A549 (cell line): ENCODE data around the gene OR2S2. TPM values are rescaled to one million over a fixed set of nuclear protein-coding genes. Genes with fewer than 3 reads are reported as not detected.

Source experiments
- ATAC-seq, 2 experiments: fragments of 200-7000 bp in 1 of 2; fragments of >200 bp in 1 of 2; cut with Nextera tagmentation in 1 of 2; cut with Tn5 transposase in 1 of 2; 3 replicates each; pipeline versions ENCODE4 v1.8.0 to v1.9.1; 2018 to 2020; ENCODE audit warnings: mild to moderate bottlenecking in 1 of 2, moderate library complexity in 1 of 2
- CTCF ChIA-PET: fragments of 300-600 bp; sonication (Branson Sonifier 250); formaldehyde crosslinking; extraction: SDS; loops from one replicate; lab custom pipeline; 2021; ENCODE audit warnings: antibody characterized with exemption, inconsistent platforms; lab: Yijun Ruan, JAX
- POLR2A ChIA-PET: fragments of 350-600 bp; formaldehyde crosslinking; extraction: SDS; loops from one replicate; lab custom pipeline; 2021; ENCODE audit warnings: antibody characterized with exemption, inconsistent platforms; lab: Yijun Ruan, JAX
- DNase-seq, 2 experiments: peaks; one replicate each; pipeline versions ENCODE4 v3.0.0 to v3.0.0-alpha.2; 2011 to 2016; ENCODE audit warnings: low read depth in 1 of 2, low spot score in 1 of 2
- FAIRE-seq: peaks from 2 replicates; lab custom pipeline; 2011; peaks lifted over from hg19 to GRCh38; lab: Jason Lieb, UNC
- H3K27ac ChIP-seq, 2 experiments: fragments of >200 bp; sonication (Bioruptor Twin); formaldehyde crosslinking; 3 replicates each; pipeline ENCODE4 v1.5.1; 2016 to 2017
- H3K4me1 ChIP-seq: fragments of >200 bp; sonication (Bioruptor Twin); formaldehyde crosslinking; 3 replicates; pipeline ENCODE4 v1.6.1; 2016
- H3K4me2 ChIP-seq: fragments of >200 bp; sonication (Bioruptor Twin); formaldehyde crosslinking; 3 replicates; pipeline ENCODE4 v1.6.1; 2016
- H3K4me3 ChIP-seq: fragments of >200 bp; sonication (Bioruptor Twin); formaldehyde crosslinking; 3 replicates; pipeline ENCODE4 v1.5.1; 2016
- H3K9me3 ChIP-seq: fragments of >200 bp; sonication (Bioruptor Twin); formaldehyde crosslinking; 3 replicates; pipeline ENCODE4 v1.6.1; 2016
- BCL3 ChIP-seq: fragments of >200 bp; sonication (Bioruptor Twin); formaldehyde crosslinking; IDR thresholded peaks from 3 replicates; pipeline ENCODE4 v1.6.1; 2016
- CHD4 ChIP-seq: fragments of 200-600 bp; sonication (generic); IDR thresholded peaks from 2 replicates; pipeline ENCODE4 v1.6.1; 2016; ENCODE audit warnings: antibody characterized with exemption, mild to moderate bottlenecking, borderline replicate concordance
- CTCF ChIP-seq: fragments of >200 bp; sonication (Bioruptor Twin); formaldehyde crosslinking; IDR thresholded peaks from 3 replicates; pipeline ENCODE4 v1.5.1; 2016
- E2F6 ChIP-seq: IDR thresholded peaks from 2 replicates; pipeline ENCODE4 v1.6.1; 2012; ENCODE audit warnings: low read depth, borderline replicate concordance
- EHMT2 ChIP-seq: fragments of 200-600 bp; sonication (generic); IDR thresholded peaks from 2 replicates; pipeline ENCODE4 v1.6.1; 2016; ENCODE audit warnings: antibody characterized with exemption, low read depth, mild to moderate bottlenecking, moderate library complexity
- HOXB13 ChIP-seq: fragments of 250-450 bp; sonication (Bioruptor Pico); IDR thresholded peaks from 2 replicates; pipeline ENCODE4 v1.5.0; 2020; ENCODE audit warnings: low read depth, mild to moderate bottlenecking, moderate library complexity
- JUN ChIP-seq, 2 experiments: fragments of >200 bp; sonication (Bioruptor Twin); formaldehyde crosslinking; IDR thresholded peaks; 2 replicates in 1 of 2; 3 replicates in 1 of 2; pipeline ENCODE4 v1.6.1; 2016 to 2017
- KDM1A ChIP-seq: fragments of 200-600 bp; sonication (generic); IDR thresholded peaks from 2 replicates; pipeline ENCODE4 v1.6.1; 2016; ENCODE audit warnings: low read depth, mild to moderate bottlenecking
- PBX3 ChIP-seq: IDR thresholded peaks from 2 replicates; pipeline ENCODE4 v1.6.1; 2012
- PHF8 ChIP-seq: fragments of 200-600 bp; sonication (generic); IDR thresholded peaks from 2 replicates; pipeline ENCODE4 v1.6.1; 2016; ENCODE audit warnings: low read depth, mild to moderate bottlenecking, antibody characterized with exemption, moderate library complexity, borderline replicate concordance
- POLR2A ChIP-seq: IDR thresholded peaks from 2 replicates; pipeline ENCODE4 v1.6.1; 2012; ENCODE audit warnings: mild to moderate bottlenecking, low read length
- RARB ChIP-seq: fragments of 250-450 bp; sonication (Bioruptor Pico); IDR thresholded peaks from 2 replicates; pipeline ENCODE4 v1.8.0; 2021; ENCODE audit warnings: mild to moderate bottlenecking, moderate library complexity
- RCOR1 ChIP-seq: fragments of 150-350 bp; IDR thresholded peaks from 2 replicates; pipeline ENCODE4 v1.6.1; 2014; ENCODE audit warnings: antibody characterized with exemption, low read length, low read depth
- TP53 ChIP-seq: fragments of 250-450 bp; sonication (Bioruptor Pico); IDR thresholded peaks from 2 replicates; pipeline ENCODE4 v1.5.0; 2021; ENCODE audit warnings: mild to moderate bottlenecking, moderate library complexity
- ZC3H11A ChIP-seq: fragments of 450-650 bp; IDR thresholded peaks from 2 replicates; pipeline ENCODE4 v1.6.1; 2014; ENCODE audit warnings: antibody characterized with exemption, mild to moderate bottlenecking
- WGBS: methylation state at CpG from one replicate; pipeline ENCODE4 v1.1.6; 2017; ENCODE audit errors: missing lambda C conversion rate; 5-methylcytosine and 5-hydroxymethylcytosine counted together
- polyA plus RNA-seq, 4 experiments: library from polyadenylated mRNA; depleted of rRNA in 3 of 4; stranded (reverse); fragments of >200 nt; fragmentation: RNase III in 1 of 4; extraction: RNeasy Plus Mini Kit Qiagen cat#74134 plus additional on column Dnase treatment in 1 of 4; gene quantifications; 2 replicates in 3 of 4; 3 replicates in 1 of 4; pipeline ENCODE4 v1.2.3, GENCODE V29; 2011 to 2017

The OR2S2 gene
- polyA plus RNA-seq, 2 of the 4 experiments (the other 2 are of a cell fraction): not detected

GRCh38 chr9:35919212-35920008, 38.5 kb downstream of the OR2S2 start:
- H3K4me3 ChIP-seq: no peak overlapping the region
- CTCF ChIA-PET: interaction anchor here (1.0 to 8.4 kb wide), 9 partner anchors 10 to 120 kb away, joined by 3 to 92 read pairs (median 6); partner anchors contain the start of genes HRCT1 and SPAAR
- POLR2A ChIA-PET: no interaction called here
- no peak overlapping the region for H3K4me2 ChIP-seq
- ATAC-seq: no peak
- peaks cover 17% of the 10 kb centered on the region for H3K4me1 ChIP-seq
- no peak for TF ChIP-seq HOXB13 (CRISPR knock-in tag)
- no peaks in the 10 kb centered on the region for H3K9me3 ChIP-seq
- no peak for DNase-seq
- H3K27ac ChIP-seq: peak overlapping the region in 1 of 2 experiments; percentile 32; a peak in 3 of 6 replicates
- no peak for FAIRE-seq
- WGBS: 85% methylated on average over 3 of the region's 3 CpGs

- Histone ChIP-seq H3K4me1 (peaks cover 13% of the 10 kb centered on the region), H3K4me2 (no peak overlapping the region), H3K4me3 (no peak overlapping the region), H3K9me3 (no peaks in the 10 kb centered on the region), H3K27ac (0 out of 6 replicates have a peak overlapping the region, but pooled peaks of 1 of the 2 experiments have one; percentile 12)
- DNase-seq: no peak
- no peak for ATAC-seq
- ChIA-PET POLR2A (no interaction called here), CTCF (interaction anchor here (1.0 to 8.4 kb wide), 7 partner anchors 9 to 120 kb away, joined by 3 to 92 read pairs (median 6); partner anchors contain the start of genes HRCT1 and SPAAR)
- WGBS: 94% methylated on average over 3 of the region's 3 CpGs
- no peak for FAIRE-seq
- TF ChIP-seq POLR2A: no peak
Observed at GRCh38 chr9:35918780-35919179, 39.2 kb downstream of the OR2S2 start.

GRCh38 chr9:35917261-35917660, 40.7 kb downstream of the OR2S2 start:
- POLR2A ChIA-PET: no interaction called here
- Histone ChIP-seq H3K4me3 (no peak overlapping the region), H3K9me3 (no peaks in the 10 kb centered on the region), H3K4me1 (0 out of 3 replicates have a peak, but pooled peaks cover 5% of the 10 kb centered on the region), H3K4me2 (no peak overlapping the region), H3K27ac (peak overlapping the region in 1 of 2 experiments; percentile 56; a peak in 3 of 6 replicates)
- no peak for TF ChIP-seq PBX3
- TF ChIP-seq PHF8: no peak
- TF ChIP-seq RARB (CRISPR knock-in tag): no peak
- TF ChIP-seq BCL3: no peak
- TF ChIP-seq RCOR1: no peak
- no peak for TF ChIP-seq E2F6
- TF ChIP-seq EHMT2: no peak
- no peak for TF ChIP-seq CTCF
- no peak for TF ChIP-seq JUN (IDR thresholded peaks at IDR 0.05)
- TF ChIP-seq KDM1A: no peak
- no peak for TF ChIP-seq ZC3H11A
- no peak for TF ChIP-seq TP53 (CRISPR knock-in tag)
- no peak for TF ChIP-seq CHD4
- WGBS: 90% methylated on average over 4 of the region's 4 CpGs
- CTCF ChIA-PET: interaction anchor here (0.7 to 8.4 kb wide), 7 partner anchors 8 to 37 kb away, joined by 3 to 92 read pairs (median 4); partner anchors contain the start of genes HRCT1 and SPAAR
- FAIRE-seq (no peak), ATAC-seq (peak in 1 of 2 experiments; percentile 15; a peak in 4 of 6 replicates), DNase-seq (no peak)
